ENCODE measurements around the gene PRPF40A.
A peak's percentile ranks its signal among the peaks of the same experiment; 100 is the strongest.

Gene PRPF40A

GRCh38 chr2:152648336-152648735 lies 68.9 kb downstream of the PRPF40A start:
- DNase-seq: no peak

GRCh38 chr2:152647552-152647951 lies 69.7 kb downstream of the PRPF40A start:
- no peak for DNase-seq

GRCh38 chr2:152646775-152647174 lies 70.5 kb downstream of the PRPF40A start:
- DNase-seq: no peak

- DNase-seq: no peak
Measured at GRCh38 chr2:152646264-152646663, 71.0 kb downstream of the PRPF40A start.

- DNase-seq: no peak
Measured at GRCh38 chr2:152644189-152644873, 72.9 kb downstream of the PRPF40A start.

- no peak for DNase-seq
Measured at GRCh38 chr2:152638590-152638989, 78.7 kb downstream of the PRPF40A start.

- DNase-seq: no peak
Measured at GRCh38 chr2:152638056-152638455, 79.2 kb downstream of the PRPF40A start.

- no peak for DNase-seq
Measured at GRCh38 chr2:152637251-152637650, 80.0 kb downstream of the PRPF40A start.

- peak; percentile 65 for DNase-seq
Measured at GRCh38 chr2:152635635-152636298, 81.5 kb downstream of the PRPF40A start.

- no peak for DNase-seq
Measured at GRCh38 chr2:152632736-152633135, 84.5 kb downstream of the PRPF40A start.

- no peak for DNase-seq
Measured at GRCh38 chr2:152630466-152630865, 86.8 kb downstream of the PRPF40A start.

GRCh38 chr2:152629202-152629601 lies 88.1 kb downstream of the PRPF40A start:
- no peak for DNase-seq

GRCh38 chr2:152627351-152627957 lies 89.8 kb downstream of the PRPF40A start:
- DNase-seq: no peak

- DNase-seq: no peak
Measured at GRCh38 chr2:152626911-152627339, 90.3 kb downstream of the PRPF40A start.

GRCh38 chr2:152624805-152625204 lies 92.5 kb downstream of the PRPF40A start:
- no peak for DNase-seq

GRCh38 chr2:152623775-152624174 lies 93.5 kb downstream of the PRPF40A start:
- no peak for DNase-seq

- no peak for DNase-seq
Measured at GRCh38 chr2:152623076-152623740, 94.1 kb downstream of the PRPF40A start.

- no peak for DNase-seq
Measured at GRCh38 chr2:152622219-152622618, 95.0 kb downstream of the PRPF40A start.

- DNase-seq: no peak
Measured at GRCh38 chr2:152620985-152621384, 96.3 kb downstream of the PRPF40A start.

- DNase-seq: no peak
Measured at GRCh38 chr2:152620208-152620607, 97.1 kb downstream of the PRPF40A start.

- DNase-seq: no peak
Measured at GRCh38 chr2:152618193-152618564, 99.1 kb downstream of the PRPF40A start.

- no peak for DNase-seq
Measured at GRCh38 chr2:152617456-152618192, 99.6 kb downstream of the PRPF40A start.

GRCh38 chr2:152615177-152615576 lies 102.1 kb downstream of the PRPF40A start:
- DNase-seq: no peak

Data from activated CD4-positive, alpha-beta T cell treated with anti-CD3 and anti-CD28 coated beads, Interleukin-2, amount 50 U/mL, for 16 hours (primary cell).